ENCODE results near the gene GSTT2. TPM values are rescaled to one million over a fixed set of nuclear protein-coding genes. Genes with fewer than 3 reads are reported as not detected.
"Not testable (repeated sequence)": the region's sequence is repeated elsewhere in the genome, so short reads cannot be mapped to it uniquely, and the experiment has no call there.

Gene GSTT2
- total RNA-seq, 1 experiment from 2014 or later, result not detected

DNA sequence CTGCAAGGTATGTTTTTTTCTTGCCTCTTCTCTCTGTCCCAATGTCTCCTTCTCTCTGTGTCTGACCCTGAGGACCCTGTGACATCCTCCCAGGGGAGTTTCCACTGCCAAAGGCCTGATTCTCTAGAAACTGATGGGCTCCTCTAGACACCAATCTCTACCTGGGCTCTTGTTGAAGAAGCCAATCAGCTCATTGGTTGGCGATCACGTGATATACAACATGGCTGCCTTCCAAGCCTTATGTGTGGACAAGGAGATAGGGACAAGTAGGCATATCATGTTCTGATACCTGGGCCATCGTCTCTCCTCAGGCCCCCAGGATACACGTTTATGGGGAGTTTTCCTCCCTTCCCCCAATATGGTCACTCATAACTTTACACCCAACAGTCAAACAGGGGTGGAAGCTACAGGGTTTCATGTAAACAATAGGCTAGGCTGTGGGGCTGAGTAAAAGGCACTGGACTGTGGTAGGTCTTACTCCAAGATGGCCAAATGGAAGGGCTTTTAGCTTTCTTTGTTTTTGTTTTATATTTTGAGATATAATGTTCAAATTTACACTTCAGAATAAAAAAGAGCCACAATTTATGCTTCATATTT, 13.7 kb downstream of the GSTT2 start:
- not testable (repeated sequence) for H3K27me3 ChIP-seq (ENCODE audit: control insufficient read depth, insufficient read depth, low read length); DNase-seq; H3K4me3 ChIP-seq (ENCODE audit: insufficient read depth, low read depth, low read length); H3K36me3 ChIP-seq (replicated peaks; ENCODE audit: control insufficient read depth, insufficient read depth, low read length)

DNA sequence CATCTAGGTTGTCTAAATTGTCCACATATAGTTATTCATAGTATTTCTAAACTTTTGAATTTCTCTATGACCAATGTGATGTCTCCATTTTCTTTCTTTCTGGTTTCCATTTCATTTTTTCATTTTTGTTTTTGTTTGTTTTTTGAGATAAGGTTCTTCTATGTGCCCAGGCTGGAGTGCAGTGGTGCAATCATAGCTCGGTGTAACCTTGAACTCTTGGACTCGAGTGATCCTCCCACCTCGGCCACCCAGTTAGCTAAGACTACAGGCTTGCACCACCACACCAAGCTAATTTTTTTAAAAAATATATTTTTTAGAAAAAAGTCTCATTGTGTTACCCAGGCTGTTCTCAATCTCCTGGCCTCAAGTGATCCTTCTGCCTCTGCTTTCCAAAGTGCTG, 17.2 kb downstream of the GSTT2 start:
- Histone ChIP-seq H3K27me3 (ENCODE audit: control insufficient read depth, insufficient read depth, low read length) (no peaks in the 10 kb centered on the region), H3K4me3 (ENCODE audit: insufficient read depth, low read depth, low read length) (no peak overlapping the region), H3K36me3 (replicated peaks; ENCODE audit: control insufficient read depth, insufficient read depth, low read length) (no peaks in the 10 kb centered on the region)
- DNase-seq, result no peak

DNA sequence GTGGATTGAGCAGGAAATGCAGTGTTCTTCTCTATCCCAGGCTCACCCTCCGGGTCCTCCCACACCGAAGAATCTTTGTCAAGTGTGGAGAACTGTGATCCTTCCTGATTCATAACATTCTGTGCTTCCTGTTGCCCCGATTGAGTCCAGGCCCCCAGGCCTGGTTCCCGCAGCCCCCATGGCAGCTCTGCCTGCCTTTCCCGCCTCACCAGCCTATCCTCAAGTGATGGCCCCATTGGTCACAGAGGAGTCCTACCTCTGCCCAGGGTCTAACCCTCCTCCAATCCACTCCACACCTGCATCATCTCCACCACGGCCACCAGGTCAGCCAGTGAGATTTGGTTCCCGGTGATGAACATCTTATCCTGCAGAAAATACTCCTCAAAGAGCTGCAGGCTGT, 19.8 kb downstream of the GSTT2 start:
- not testable (repeated sequence) for H3K36me3 ChIP-seq (replicated peaks; ENCODE audit: control insufficient read depth, insufficient read depth, low read length); H3K27me3 ChIP-seq (ENCODE audit: control insufficient read depth, insufficient read depth, low read length); H3K4me3 ChIP-seq (ENCODE audit: insufficient read depth, low read depth, low read length)
- DNase-seq, result peak; percentile 11

DNA sequence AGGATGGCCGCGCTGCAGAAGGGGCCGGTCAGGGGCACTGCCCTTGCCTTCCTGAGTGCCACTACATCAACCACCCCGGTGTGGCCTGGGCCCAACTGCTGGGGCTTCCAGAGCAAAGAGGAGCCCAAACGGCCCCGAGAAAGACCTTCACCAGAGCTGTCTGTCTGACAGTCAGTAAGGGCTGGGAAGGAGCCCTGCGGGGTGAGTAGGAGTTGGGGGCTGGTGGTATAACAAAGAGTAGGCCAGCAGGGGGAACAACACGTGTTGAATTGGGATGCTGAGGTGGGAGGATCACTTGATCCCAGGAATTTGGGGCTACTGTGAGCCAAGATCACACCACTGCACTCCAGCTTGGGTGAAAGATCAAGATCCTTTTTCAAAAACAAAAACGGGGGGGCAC, 21.4 kb downstream of the GSTT2 start:
- Histone ChIP-seq H3K4me3 (ENCODE audit: insufficient read depth, low read depth, low read length) (no peak overlapping the region), H3K27me3 (ENCODE audit: control insufficient read depth, insufficient read depth, low read length) (no peaks in the 10 kb centered on the region; the same call in 1 of the 2 replicates), H3K36me3 (replicated peaks; ENCODE audit: control insufficient read depth, insufficient read depth, low read length) (no peaks in the 10 kb centered on the region)
- DNase-seq, result peak; percentile 91

DNA sequence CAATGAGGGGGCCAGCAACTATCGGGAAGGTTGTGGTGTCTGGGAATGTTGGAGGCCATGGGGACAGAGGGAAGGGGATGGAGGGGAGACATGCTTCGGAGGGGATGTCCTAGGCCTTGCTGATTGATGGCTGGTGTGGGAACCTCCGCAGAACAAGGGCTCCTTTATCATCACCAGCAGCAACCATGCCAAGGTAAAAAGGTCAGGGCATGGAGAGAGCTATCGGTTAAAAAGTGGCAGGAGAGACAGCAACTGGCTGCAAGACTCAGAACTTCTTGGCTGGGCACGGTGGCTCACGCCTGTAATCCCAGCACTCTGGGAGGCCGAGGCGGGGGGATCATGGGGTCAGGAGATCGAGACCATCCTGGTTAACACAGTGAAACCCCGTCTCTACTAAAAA, 22.3 kb downstream of the GSTT2 start:
- no peaks in the 10 kb centered on the region for H3K36me3 ChIP-seq (replicated peaks; ENCODE audit: control insufficient read depth, insufficient read depth, low read length)
- H3K4me3 ChIP-seq (ENCODE audit: insufficient read depth, low read depth, low read length), result no peak overlapping the region
- no peak for DNase-seq
- H3K27me3 ChIP-seq (ENCODE audit: control insufficient read depth, insufficient read depth, low read length), result no peaks in the 10 kb centered on the region; the same call in 1 of the 2 replicates

DNA sequence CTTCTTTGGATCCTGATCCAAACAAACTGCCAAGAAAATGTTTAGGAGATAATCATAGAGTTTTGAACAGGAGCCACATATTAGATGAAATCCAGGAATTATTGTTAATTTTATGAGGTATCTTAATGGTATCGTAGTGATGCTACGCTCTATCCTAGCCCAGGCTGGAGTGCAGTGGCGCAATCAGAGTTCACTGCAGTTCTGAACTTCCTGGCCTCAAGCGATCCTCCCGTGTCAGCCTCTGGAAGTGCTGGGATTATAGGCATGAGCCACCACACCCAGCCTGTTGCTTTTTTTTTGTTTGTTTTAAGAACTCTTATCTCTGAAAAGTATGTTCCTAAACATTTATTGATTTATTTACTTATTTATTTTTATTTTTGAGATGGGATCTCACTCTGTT, 22.9 kb downstream of the GSTT2 start:
- no peaks in the 10 kb centered on the region; the same call in 1 of the 2 replicates for H3K27me3 ChIP-seq (ENCODE audit: control insufficient read depth, insufficient read depth, low read length)
- no peak for DNase-seq
- H3K36me3 ChIP-seq (replicated peaks; ENCODE audit: control insufficient read depth, insufficient read depth, low read length), result no peaks in the 10 kb centered on the region
- H3K4me3 ChIP-seq (ENCODE audit: insufficient read depth, low read depth, low read length), result no peak overlapping the region

DNA sequence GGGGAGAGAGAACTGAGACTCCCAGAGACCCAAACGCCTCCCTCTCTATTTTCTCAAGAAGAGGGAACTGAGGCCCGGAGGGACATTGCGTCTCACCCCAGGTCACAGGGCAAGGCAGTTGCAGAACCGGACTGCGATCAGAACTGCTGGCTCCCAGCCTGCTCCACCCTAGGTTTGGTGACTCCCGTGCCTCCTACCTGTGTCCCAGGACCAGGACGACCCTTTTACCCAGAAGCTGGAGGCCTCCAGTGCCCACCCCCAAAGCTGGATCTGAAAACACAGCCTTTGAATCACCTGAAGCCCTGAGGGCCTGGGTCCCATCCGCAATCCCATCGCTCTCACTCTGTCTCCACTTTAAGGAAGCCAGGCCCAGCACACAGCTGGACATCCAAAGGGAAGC, 24.0 kb downstream of the GSTT2 start:
- DNase-seq, result peak; percentile 43
- Histone ChIP-seq H3K36me3 (replicated peaks; ENCODE audit: control insufficient read depth, insufficient read depth, low read length) (no peaks in the 10 kb centered on the region), H3K4me3 (ENCODE audit: insufficient read depth, low read depth, low read length) (no peak overlapping the region), H3K27me3 (ENCODE audit: control insufficient read depth, insufficient read depth, low read length) (no peaks in the 10 kb centered on the region; the same call in 1 of the 2 replicates)

DNA sequence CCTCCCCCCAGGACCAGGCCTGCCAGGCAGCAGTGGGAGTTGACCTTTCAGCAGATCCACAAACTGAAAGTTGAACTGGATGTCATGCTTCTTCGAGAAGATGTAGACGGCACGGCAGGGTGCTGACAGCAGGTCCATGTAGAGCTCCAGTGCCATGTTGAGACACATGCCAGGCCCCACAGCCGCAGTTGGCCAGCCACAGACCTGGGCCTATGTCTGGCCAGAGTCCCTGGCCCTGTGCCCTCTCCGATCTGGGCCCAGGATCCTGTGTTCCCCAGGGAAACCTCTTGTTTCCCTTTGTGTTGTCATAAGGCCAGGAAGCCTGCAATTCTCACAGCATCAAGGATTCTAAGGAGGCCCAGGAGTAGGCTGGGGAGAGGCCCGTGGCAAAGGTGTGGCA, 25.3 kb downstream of the GSTT2 start, which contains the start of gene GSTT4:
GSTT4 (minus strand) TSS at position 253 of the 400 bp plus-strand sequence; CDS start at position 156, 97 bp downstream.
- no peak within 1 kb of the TSS for H3K4me3 ChIP-seq (ENCODE audit: insufficient read depth, low read depth, low read length)
- H3K36me3 ChIP-seq (replicated peaks; ENCODE audit: control insufficient read depth, insufficient read depth, low read length), result no peaks in the 10 kb centered on the region
- peak; percentile 36 for DNase-seq

DNA sequence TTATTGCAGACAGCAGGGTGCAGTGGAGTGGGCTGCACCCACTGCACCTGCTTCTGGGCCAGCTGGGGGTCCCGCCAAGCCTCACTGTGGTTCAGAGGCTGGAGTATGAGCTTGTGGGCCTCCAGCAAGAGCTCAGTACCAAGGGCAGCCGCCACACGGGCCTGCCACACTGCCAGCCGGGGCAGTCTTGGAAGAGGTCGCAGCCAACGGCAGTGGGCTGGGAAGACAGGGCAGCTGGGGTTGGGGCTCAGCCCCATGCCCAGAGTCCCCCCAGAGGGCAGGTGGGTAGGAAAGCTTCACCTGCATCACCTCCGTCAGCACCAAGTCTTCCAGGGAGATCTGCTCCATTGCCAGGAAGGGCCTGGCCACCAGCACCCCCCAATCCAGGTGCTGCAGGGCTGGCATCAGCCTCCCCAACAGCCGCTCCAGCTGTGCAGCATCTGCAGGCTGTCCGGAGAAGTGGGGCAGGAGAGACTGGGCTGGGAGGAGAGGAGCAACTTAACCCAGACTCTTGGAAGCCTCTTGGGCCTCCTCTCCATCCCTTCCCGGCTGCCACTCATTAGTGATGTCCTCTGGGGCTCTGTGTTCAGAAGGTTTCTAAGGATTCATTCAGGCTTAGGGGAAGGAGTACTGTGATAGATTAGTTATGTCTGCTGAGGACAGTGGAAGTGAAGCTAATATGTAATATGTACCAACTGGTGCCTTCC, 26.4 kb downstream of the GSTT2 start:
- Histone ChIP-seq H3K27me3 (ENCODE audit: control insufficient read depth, insufficient read depth, low read length) (no peaks in the 10 kb centered on the region; the same call in 1 of the 2 replicates), H3K36me3 (replicated peaks; ENCODE audit: control insufficient read depth, insufficient read depth, low read length) (no peaks in the 10 kb centered on the region), H3K4me3 (ENCODE audit: insufficient read depth, low read depth, low read length) (no peak overlapping the region)
- DNase-seq, result peak; percentile 51

More for the DNA sequence above, 25.3 kb downstream of the GSTT2 start, which contains the start of gene GSTT4:
- H3K27me3 ChIP-seq (ENCODE audit: control insufficient read depth, insufficient read depth, low read length), result no peaks in the 10 kb centered on the region; the same call in 1 of the 2 replicates

DNA sequence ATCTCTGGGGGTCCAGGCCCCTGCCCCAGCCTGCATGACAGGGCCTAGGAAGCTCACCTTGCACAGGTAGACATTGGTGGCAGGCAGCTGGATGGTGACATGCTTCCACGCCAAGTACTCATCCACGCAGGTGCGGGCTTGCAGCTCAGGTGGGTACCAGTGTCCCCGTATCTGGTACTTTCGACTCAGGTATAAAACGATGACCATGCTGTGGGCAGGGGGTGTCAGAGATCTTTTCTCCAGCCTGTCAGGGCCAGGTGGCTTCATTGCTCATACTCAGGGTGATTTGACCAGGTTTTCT, 26.9 kb downstream of the GSTT2 start:
- no peaks in the 10 kb centered on the region; the same call in 1 of the 2 replicates for H3K27me3 ChIP-seq (ENCODE audit: control insufficient read depth, insufficient read depth, low read length)
- peak; percentile 28 for DNase-seq
- no peaks in the 10 kb centered on the region for H3K36me3 ChIP-seq (replicated peaks; ENCODE audit: control insufficient read depth, insufficient read depth, low read length)
- no peak overlapping the region for H3K4me3 ChIP-seq (ENCODE audit: insufficient read depth, low read depth, low read length)

DNA sequence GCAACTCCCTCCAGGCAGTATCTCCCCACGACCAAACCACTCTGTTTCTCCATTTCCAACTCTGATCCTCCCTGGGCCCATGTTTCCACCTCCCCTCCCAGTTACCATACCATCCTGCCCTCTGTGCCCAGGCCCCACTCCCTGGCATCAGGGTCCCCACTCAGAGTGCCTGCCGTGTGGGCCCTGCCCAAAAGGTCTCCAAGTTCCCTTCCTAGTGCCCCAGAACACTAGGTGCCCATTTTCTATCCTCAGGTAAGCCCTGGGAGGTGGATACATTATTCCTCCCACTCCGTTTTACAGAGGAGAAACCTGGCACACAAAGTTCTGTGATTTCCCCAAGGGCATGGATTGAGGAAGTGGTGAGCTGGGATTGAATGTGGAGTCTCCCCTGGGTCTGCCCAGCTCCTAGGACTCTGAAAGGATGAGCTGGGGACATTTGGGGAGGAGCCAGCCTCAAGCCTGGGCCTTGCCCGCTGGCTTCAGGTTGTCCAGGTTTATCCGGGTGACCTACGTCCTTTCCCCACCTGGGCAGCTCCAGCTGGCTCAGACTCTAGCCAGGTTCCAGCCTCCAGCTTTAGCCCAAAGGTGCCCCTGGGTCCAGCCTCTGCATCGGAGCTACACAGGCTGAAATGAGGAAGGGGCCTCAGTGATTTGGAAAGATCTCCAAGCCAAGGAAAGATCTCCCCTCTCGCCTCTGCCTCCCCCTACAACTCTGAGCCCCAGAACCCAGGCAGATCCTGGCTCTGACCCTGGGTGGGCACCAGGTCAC, 27.5 kb downstream of the GSTT2 start:
- DNase-seq, result no peak
- Histone ChIP-seq H3K27me3 (ENCODE audit: control insufficient read depth, insufficient read depth, low read length) (no peaks in the 10 kb centered on the region; the same call in 1 of the 2 replicates), H3K36me3 (replicated peaks; ENCODE audit: control insufficient read depth, insufficient read depth, low read length) (no peaks in the 10 kb centered on the region), H3K4me3 (ENCODE audit: insufficient read depth, low read depth, low read length) (no peak overlapping the region)

DNA sequence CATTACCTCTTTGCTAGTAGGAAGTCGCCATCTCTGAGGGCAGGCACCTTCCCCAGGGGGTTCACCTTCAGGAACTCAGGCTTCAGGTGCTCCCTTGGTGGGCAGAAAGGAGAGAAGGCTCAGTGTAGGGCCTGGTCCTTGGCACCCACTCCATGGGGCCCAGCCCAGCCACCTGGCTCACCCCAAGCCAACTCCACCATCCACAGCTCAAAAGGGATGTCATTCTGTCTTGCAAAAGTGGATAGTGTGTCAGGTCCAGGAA, 28.0 kb downstream of the GSTT2 start:
- DNase-seq, result peak; percentile 20
- Histone ChIP-seq H3K36me3 (replicated peaks; ENCODE audit: control insufficient read depth, insufficient read depth, low read length) (no peaks in the 10 kb centered on the region), H3K4me3 (ENCODE audit: insufficient read depth, low read depth, low read length) (no peak overlapping the region), H3K27me3 (ENCODE audit: control insufficient read depth, insufficient read depth, low read length) (no peaks in the 10 kb centered on the region; the same call in 1 of the 2 replicates)

DNA sequence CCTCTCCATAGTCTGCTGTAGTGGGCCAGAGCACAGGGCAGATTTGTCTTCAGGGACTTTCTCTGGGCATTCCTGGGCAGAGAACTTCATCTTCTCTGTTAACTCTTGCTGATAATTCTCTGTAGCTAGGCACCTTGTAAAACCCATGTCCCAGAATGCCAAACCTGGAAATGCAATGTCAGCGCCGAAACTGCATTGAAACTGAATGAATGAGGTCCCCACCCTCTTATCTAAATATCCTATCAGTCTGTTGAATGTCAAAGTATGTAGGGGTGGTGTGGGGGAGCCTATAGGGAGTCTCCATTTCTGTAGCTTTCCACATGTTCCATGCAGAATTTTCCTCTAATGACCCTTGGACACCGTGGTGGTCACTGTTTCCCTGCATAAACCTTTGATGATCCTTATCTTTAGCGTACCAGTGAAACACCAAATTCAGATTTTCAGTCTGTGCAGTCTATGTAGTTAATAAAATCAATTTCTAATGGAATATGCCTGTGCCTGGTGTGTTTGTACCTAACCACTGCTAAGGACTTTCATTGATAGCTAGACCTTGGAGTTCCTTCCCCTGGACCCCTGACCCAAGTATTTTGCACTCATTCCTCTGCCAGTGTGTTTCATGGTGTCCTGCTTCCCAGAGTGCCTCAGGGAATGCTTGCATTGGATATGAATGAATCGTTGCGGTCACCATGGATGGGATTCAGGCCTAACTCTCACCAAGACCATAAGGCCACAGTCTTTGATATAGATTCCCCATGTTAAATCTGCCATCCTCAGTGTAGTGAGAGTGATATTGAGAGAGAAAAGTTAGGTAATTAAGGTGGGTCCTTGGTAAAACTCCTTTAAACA, 28.7 kb downstream of the GSTT2 start:
- Histone ChIP-seq H3K27me3 (ENCODE audit: control insufficient read depth, insufficient read depth, low read length) (no peaks in the 10 kb centered on the region; the same call in 1 of the 2 replicates), H3K36me3 (replicated peaks; ENCODE audit: control insufficient read depth, insufficient read depth, low read length) (no peaks in the 10 kb centered on the region), H3K4me3 (ENCODE audit: insufficient read depth, low read depth, low read length) (no peak overlapping the region)
- DNase-seq, result no peak

DNA sequence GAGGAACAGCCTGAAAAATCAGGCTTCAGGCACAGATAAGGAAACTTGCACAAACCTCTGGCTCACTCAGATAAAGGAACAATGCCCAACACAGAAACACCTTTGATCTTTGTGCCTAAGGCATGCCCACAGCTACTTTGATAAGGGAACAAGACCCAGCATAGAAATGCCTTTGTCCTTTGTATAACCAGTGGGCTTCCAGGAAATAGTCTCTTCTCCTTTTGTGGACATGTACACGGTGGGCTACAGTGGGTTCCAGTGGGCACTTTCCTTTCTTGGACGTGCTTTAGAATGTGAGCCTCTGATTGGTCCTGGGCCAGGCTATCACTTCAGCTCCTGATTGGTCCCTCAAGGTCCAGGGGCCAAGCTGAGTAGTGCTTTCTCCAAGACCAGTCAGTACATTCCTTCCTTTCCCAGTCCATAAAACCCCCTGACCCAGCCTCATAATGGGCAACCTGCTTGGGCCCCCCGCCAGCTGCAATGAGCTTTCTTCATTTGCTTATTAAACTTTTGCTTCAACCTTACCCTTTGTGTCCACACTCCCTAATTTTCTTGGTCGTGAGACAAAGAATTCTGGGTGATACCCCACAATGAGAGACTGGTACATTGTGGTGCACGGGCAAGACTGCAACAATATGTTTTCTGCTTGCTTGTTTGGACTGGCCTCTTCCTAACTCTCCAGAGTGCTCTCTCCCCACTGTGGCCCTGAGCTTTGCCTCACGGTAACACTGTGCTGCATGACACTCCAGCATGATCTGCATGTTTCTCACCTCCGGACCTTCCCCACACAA, 29.5 kb downstream of the GSTT2 start:
- no peak overlapping the region for H3K4me3 ChIP-seq (ENCODE audit: insufficient read depth, low read depth, low read length)
- H3K36me3 ChIP-seq (replicated peaks; ENCODE audit: control insufficient read depth, insufficient read depth, low read length), result no peaks in the 10 kb centered on the region
- DNase-seq, result no peak
- no peaks in the 10 kb centered on the region for H3K27me3 ChIP-seq (ENCODE audit: control insufficient read depth, insufficient read depth, low read length)
